Measurements from ENCODE around the gene SLX1A.
"Not testable (repeated sequence)": the region's sequence is repeated elsewhere in the genome, so short reads cannot be mapped to it uniquely, and the experiment has no call there.

Gene SLX1A

GRCh38 chr16:30193615-30194014 is at the start of gene SLX1A, which contains the start of gene BOLA2B:
Gene SLX1A (plus strand): TSS chr16:30193875. CDS start chr16:30194085, 210 bp downstream.
Gene BOLA2B (minus strand): TSS chr16:30193666. CDS start chr16:30193595, 71 bp downstream.
- DNase-seq, result not testable (repeated sequence)

- DNase-seq, result no peak
Observed at GRCh38 chr16:30144017-30144416, 49.7 kb upstream of the SLX1A start.

DNA sequence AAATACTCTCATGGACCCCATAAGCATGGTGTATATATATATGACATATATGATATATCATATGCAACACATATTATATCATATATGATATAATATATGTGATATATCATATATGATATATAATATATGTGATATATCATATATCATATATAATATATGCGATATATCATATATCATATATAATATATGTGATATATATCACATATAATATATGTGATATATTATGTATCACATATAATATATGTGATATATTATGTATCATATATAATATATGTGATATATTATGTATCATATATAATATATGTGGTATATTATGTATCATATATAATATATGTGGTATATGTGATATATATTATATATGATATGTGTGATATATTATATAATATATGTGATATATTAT is 48.8 kb upstream of the SLX1A start:
- DNase-seq, result no peak

DNA sequence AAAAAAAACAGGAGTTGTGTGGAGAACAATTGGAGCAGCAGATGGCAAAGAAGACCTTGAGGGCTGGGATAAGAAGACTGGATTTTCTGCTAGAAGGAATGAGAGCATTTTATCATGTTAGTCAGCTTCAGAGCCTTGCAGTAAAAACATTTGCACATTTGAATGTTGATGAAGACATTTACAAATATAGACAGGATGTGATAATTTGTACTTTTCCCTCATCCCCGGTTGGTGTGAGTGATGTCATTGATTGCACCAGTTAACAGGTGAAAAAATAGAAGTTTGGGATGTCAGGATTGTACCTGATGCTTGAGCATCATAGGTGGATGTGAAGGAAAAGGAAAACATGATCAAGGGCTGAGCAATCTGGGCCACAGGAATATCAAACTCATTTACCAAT is 48.0 kb upstream of the SLX1A start:
- DNase-seq, result peak; percentile 43

DNA sequence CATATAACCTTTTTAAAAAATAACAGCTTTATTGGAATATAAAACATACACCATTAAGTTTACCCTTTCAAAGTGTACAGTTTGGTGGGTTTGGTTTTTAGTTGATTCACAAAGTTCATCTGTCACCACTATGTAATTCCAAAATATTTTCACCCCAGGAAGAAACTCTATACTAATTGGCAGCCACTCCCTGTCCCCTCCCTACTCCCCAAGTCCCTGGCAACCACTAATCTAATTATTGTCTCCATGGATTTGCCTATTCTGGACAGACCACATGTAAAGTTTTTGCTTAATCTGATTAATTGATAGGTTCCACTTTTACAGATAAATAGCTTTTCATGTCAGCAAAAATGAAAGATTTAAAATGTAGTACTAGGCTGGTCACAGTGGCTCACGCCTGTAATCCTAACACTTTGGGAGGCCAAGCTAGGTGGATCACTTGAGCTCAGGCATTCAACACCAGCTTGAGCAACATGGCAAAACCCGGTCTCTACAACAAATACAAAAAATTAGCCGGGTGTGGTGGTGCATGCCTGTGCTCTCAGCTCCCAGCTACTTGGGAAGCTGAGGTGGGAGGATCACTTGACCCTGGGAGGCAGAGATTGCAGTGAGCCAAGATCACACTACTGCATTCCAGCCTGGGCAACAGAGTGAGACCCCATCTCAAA is 45.7 kb upstream of the SLX1A start:
- no peak for DNase-seq

GRCh38 chr16:30149250-30149930 is 44.3 kb upstream of the SLX1A start:
- DNase-seq, result no peak

DNA sequence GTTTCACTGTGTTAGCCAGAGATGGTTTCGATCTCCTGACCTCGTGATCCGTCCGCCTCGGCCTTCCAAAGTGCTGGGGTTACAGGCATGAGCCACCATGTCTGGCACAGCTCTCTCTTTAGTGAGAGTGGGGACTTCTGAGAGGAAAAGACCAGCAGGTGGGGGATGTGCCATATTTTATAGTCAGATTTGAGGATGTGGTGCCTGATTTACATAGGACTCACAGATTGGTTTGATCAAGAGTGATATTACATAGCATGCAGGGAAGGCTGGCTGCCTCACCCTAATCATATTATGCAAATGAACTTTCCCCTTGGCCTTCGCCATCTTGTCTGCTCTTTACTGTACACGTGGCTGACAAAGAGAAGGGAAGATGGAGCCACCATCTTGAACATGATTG is 42.6 kb upstream of the SLX1A start:
- no peak for DNase-seq

DNA sequence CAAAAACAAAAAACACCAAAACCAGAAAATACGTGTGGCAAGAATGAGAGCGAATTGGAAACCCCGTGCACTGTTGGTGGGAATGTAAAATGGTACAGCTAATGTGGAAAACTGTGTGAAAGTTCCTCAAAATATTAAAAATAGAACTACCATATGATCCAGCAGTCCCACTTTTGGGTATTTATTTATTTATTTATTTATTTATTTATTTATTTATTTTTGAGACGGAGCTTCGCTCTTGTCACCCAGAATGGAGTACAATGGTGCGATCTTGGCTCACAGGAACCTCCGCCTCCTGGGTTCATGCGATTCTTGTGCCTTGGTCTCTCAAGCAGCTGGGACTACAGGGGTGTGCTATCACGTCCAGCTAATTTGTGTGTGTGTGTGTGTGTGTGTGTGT is 41.2 kb upstream of the SLX1A start:
- no peak for DNase-seq

- DNase-seq, result no peak
Observed at GRCh38 chr16:30155188-30155587, 38.5 kb upstream of the SLX1A start.

- DNase-seq, result no peak
Observed at GRCh38 chr16:30157214-30157613, 36.5 kb upstream of the SLX1A start.

DNA sequence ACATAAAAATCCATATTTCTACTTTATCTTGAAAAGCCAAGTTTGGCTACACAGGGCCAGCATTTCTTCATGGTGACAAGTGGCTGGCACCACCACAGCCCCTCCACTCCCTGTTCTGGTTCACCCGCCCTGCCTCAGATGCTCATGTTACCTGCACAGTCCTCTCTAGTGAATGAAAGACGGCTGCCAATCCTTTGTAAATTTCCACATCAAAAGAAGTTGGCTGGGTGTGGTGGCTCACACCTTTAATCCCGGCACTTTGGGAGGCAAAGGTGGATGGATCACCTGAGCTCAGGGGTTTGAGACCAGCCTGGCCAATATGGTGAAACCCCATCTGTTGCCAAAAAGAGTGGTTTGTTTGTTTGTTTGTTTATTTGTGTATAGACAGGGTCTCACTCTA is 30.1 kb upstream of the SLX1A start:
- no peak for DNase-seq

GRCh38 chr16:30166202-30166902 is 27.3 kb upstream of the SLX1A start:
- DNase-seq, result no peak

DNA sequence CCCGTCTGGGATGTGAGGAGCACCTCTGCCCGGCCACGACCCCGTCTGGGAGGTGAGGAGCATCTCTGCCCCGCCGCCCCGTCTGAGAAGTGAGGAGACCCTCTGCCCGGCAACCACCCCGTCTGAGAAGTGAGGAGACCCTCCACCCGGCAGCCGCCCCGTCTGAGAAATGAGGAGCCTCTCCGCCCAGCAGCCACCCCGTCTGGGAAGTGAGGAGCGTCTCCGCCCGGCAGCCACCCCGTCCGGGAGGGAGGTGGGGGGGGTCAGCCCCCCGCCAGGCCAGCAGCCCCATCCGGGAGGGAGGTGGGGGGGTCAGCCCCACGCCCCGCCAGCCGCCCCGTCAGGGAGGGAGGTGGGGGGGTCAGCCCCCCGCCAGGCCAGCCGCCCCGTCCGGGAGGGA is 24.9 kb upstream of the SLX1A start:
- not testable (repeated sequence) for DNase-seq

DNA sequence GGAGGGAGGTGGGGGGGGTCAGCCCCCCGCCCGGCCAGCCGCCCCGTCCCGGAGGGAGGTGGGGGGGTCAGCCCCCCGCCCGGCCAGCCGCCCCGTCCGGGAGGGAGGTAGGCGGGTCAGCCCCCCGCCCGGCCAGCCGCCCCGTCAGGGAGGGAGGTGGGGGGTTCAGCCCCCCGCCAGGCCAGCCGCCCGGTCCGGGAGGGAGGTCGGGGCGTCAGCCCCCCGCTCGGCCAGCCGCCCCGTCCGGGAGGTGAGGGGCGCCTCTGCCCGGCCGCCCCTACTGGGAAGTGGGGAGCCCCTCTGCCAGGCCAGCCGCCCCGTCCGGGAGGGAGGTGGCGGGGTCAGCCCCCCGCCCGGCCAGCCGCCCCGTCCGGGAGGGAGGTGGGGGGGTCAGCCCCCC is 24.3 kb upstream of the SLX1A start:
- not testable (repeated sequence) for DNase-seq

DNA sequence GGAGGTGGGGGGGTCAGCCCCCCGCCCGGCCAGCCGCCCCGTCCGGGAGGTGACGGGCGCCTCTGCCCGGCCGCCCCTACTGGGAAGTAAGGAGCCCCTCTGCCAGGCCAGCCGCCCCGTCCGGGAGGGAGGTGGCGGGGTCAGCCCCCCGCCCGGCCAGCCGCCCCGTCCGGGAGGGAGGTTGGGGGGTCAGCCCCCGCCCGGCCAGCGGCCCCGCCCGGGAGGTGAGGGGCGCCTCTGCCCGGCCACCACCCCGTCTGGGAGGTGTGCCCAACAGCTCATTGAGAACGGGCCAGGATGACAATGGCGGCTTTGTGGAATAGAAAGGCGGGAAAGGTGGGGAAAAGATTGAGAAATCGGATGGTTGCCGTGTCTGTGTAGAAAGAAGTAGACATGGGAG is 23.5 kb upstream of the SLX1A start:
- not testable (repeated sequence) for DNase-seq

DNA sequence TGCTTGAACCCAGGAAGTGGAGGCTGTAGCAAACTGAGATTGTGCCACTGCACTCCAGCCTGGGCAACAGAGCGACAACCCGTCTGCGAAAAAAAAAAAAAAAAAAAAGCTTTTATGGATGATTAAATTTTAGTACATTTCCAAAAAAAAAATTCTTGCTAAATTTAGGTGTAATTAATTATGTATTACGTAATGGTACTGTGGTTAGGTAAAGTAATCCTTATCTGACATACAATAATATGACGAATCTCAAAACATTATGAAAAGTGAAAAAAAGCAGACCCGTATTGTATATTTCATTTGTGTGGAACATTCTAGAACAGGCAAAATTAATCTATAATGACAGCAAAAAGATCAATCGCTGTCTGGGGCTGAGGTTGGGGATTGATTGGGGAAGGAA is 20.6 kb upstream of the SLX1A start:
- DNase-seq, result no peak

- DNase-seq, result not testable (repeated sequence)
Observed at GRCh38 chr16:30176876-30177275, 16.8 kb upstream of the SLX1A start.

GRCh38 chr16:30179195-30179594 is 14.5 kb upstream of the SLX1A start:
- DNase-seq, result no peak

- DNase-seq, result no peak
Observed at GRCh38 chr16:30179931-30180330, 13.7 kb upstream of the SLX1A start.

- no peak for DNase-seq
Observed at GRCh38 chr16:30180741-30181140, 12.9 kb upstream of the SLX1A start.

DNA sequence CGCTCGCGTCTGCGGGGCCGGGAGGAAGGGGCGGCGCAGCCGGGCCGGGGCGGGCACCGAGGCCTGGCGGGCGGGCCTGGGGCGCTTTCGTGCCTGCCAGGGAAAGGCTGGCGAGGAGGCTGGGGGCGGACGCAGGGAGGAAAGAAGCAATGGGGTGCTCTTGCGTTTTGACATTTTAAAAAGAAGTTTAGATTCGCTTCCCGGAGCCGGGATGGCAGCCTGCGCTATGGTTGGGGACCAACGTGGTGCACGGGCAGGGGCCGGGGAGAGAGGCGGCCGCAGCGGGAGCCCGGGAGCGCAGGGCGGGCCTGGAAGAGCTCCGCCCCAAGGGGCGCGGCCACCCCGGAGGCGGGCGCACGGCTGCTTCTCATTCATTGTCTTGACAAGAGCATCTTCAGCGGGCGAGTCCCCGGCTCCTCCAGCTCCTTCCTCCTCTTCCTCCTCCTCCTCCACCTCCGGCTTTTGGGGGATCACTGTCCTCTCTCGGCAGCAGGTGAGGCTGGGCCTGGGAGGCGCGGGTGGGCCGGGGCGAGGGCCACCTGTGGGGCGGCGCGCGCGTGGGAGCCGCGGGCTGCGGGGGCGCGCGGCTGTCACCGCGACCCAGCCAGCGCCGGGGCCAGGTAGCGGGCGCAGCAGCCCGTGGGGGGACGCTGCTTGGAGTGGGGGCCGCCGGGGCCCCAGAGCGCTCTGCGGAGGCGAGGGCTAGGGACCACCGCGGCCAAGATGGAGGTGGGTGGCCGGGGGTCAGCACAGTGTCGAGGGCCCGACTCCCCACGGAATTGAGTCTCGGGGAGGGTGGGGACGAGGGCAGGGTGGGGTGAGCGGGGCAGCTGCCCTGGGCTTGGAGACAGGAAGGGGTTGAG is 10.2 kb upstream of the SLX1A start, which contains the start of gene CORO1A:
Gene CORO1A (plus strand): TSS at position 370 of the 863 bp plus-strand sequence. CDS start 1,608 bp downstream, outside the sequence.
- DNase-seq, result peak; percentile 81

DNA sequence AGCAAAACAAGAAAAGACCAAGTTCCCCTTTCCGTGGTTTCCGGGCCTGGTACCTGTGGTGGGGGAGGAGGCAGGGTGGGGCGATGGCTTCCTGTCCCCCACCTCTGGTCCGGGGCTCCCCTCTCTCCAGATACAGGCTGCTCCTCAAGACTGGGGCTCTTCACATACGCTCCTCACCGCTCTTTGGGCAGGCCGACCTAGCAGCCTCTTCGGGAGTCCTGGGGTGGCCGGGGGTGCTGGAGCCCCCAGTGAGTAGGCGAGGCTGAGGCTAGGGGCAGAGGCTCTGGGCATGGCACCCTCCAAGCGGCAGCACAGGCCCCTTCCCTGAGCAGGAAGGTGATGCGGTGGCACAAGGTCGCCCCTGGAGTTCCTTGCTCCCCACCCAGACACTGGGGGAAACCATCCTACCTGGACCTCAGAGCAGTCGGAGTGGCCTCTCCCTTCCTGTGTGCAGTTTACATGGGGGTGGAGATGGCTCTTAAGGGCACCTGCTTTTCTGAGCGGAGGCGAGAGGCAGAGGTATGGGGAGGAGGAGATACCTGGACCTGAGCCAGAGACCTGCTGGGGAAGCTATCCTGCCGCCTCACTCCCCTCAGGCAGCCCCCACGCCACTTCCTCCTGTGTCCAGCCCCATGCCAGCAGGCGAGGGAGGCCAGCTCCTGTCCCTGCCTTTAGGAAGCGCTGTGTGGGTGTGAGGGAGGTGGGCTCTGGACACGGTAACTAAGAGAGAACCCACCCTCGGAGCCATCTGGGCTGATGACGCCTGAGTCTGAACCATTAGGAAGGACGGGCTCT is 9.4 kb upstream of the SLX1A start:
- DNase-seq, result peak; percentile 14

All from NCI-H2171 treated with DMSO at 0.1 percent for 48 hours (cell line).